ENCODE measurements around the gene VIT. TPM values are rescaled to one million over a fixed set of nuclear protein-coding genes. Genes with fewer than 3 reads are reported as not detected.

VIT gene
- total RNA-seq, 1 experiment from 2014 or later = 2.7 TPM

DNA sequence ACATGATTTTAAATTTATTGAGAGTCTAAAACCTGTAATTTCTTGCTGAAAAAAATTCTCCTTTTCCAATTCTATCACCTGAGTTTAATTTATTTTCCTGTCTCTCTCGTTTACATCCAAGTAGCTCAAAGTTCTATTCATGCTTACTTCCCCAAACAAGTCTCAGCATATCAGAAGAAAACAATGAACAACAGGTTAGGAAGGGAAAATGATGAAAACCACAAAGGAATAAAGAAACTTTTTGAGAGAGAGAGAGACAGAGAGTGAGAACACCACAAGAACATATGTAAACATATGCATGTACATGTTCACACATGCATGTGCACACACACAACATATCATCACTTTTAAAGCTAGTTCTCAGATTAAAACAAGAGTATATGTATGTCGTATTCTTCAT is 157.7 kb downstream of the VIT start:
- DNase-seq (ENCODE audit: extremely low read depth, low read depth) = no peak

DNA sequence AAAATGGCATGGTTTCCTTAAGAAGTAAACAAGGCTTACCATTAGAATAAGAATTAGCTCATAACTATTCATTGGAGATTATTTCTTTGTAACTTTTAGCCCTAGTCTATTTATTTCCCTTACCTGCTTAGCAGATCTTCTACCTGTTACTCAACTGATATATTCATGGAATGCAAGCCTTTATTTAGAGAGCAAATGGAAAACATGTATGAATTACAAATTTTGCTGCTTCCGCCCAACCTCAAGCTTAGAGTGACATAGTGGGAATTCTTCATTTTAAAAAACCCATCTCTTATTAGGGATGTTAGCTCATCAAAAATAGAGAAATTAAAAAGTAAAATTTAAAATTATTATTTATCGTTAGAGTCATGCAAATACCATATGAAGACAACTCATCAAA is 158.9 kb downstream of the VIT start:
- DNase-seq (ENCODE audit: extremely low read depth, low read depth) = no peak

DNA sequence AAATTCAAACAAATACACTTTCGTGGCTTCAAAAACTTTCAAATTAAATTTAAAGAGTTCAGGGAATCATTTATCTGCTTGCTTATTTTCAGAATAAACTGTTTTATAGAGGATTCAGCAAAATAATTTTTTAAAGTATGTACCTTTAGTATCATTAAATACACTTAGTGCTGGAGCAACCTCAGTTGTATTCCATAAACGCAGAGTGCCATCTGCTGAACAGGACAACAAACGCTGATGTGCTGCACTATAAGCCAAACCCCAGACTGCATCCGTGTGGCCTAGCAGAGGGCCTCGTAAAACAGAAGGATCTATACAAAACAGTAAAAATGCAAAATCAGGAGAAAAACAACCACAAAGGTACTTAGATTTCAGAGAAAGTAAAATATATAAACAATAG is 161.2 kb downstream of the VIT start:
- no peak for DNase-seq (ENCODE audit: extremely low read depth, low read depth)

DNA sequence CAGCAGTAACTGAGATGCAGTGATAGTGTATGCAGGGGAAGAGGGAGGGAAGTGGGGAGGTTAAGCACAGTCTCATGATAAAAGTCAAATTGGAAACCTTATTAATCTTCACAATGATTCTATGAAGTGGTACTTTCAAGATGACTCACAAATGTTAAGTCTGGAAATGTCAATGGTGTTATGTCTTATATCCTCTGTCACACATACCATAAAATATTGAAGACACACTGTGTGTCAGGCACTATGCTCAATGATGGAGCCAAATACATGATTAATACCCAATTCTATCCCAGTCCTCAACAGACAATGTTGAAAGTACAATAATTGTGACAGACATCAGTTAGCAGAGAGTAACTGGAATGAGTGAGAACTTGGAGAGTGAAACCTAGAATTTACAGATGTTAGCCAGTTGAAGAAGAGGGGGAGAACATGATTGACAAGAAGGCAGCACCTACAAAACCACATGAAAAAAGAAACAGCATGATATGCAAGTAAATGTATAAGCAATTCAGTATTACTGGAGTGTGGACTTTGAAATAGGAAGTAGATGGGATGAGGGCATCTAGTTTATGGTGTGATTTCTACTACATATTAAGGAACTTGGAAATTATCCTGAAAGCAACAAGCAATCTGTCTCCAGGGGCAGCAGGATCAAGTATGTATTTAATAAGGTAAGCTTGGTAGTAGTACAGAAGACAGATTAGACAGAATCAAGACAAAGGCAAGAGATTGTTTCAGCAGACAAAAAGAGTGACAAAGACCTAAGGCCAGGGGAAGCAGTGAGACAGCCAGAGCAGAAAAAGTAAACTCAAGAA is 162.3 kb downstream of the VIT start:
- DNase-seq (ENCODE audit: extremely low read depth, low read depth) = no peak

DNA sequence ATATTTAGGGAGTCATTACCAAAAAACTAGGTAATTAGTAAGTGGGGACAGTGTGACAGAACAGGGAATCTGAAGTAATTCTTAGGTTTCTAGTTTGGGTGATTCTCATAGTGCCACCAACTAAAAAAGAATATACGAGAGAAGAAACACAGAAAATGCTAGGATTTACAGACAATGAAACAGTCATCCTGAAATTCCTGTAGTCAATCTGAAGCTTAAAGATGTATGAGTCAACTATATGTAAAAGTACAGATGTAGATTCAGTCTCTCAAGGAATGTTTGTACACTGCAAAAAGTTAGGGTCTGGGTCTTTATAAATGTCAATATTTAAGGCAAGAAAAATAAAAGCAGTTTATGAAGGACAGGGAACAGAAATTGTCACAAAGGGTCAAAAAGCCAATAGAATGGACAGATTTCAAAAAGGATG is 162.9 kb downstream of the VIT start:
- DNase-seq (ENCODE audit: extremely low read depth, low read depth) = no peak

DNA sequence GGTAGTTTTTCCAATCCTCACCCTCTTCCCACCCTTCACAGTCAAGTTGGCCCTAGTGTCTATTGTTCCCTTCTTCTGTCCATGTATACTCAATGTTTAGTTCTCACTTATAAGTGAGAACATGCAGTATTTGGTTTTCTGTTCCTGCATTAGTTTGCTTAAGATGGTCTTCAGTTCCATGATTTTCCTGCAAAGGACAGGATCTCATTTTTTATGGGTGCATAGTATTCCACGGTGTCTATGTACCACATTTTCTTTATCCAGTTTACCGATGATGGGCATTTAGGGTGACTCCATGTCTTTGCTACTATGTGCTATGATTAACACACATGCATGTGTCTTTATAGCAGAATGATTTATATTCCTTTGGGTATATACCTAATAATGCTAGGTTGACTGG is 165.4 kb downstream of the VIT start:
- DNase-seq (ENCODE audit: extremely low read depth, low read depth) = no peak

Other genes starting within 250 kb of the VIT start
- 104 and 113 TPM in 2 replicates for gene FEZ2, start 98.5 kb upstream of the VIT start, total RNA-seq (2014; rRNA removed; shearing (Covaris generic))

Data from NCI-H460 (cell line).